Skin of body (tissue), 2 donors: Measurements from ENCODE around the gene SAMD4A. TPM values are rescaled to one million over a fixed set of nuclear protein-coding genes. Genes with fewer than 3 reads are reported as not detected.

Experiments
- DNase-seq: peaks from one replicate; lab custom pipeline; 2025; lab: John Stamatoyannopoulos, UW
- total RNA-seq: library from RNA; depleted of rRNA; stranded (reverse); fragments of >200 nt; gene quantifications from one replicate; pipeline ENCODE4 v1.2.3, GENCODE V29; 2014

The SAMD4A gene
- total RNA-seq, 1 donor from 2014 or later, result 41.9 TPM

DNA sequence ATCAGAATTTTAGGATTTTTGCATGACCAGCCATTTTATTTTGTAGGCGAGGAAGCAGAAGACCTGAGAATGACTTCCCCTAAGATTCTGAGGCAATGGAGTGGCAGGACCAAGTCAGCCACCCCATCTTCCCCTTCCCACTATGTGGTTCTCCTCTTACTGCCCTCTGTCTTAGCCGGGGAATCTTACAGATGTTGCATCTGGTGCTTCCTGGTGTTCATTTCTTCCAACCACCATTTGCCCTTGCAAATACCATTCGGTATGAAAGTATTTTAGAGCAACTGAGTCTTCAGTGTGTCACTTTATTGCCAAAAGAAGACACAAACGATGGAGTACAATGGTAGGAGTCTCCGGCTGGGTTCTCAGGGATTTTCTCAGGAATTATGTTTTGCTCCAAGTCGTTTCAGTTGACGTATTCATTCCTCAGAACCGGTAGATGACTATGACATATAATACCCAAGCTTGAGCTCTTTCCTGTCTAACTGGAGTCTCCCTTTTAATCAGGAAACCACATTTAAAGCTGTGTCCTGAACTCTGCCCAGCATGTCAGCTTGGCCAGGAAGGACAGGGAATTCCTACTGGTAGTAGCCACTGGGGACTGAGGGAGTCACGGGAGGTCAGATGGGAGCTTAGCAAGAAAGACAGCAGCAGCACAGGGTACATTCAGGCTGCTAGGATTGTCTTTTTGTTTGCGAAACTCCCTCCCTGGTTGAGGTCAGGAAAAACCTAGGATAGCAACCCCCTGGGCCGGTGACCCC lies 87.0 kb downstream of the SAMD4A start:
- peak; percentile 68 for DNase-seq

DNA sequence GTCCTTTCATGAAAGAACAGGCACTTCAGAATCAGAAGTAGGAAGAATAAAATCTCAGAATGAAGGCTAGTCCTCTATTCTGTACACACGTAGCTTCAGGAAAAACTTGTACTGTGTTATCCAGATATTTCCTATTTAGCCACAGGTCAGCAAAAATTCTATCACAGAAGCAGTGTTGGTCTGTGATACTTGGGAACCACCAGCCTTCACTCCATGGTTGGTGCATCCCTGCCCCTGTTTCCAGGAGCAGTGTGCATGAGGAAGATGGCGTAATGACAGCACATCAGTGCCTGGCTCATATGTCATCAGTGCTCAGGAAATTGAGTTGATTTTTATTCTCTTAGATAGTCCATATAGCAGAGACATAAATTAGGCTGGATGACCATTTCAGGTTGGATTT lies 87.7 kb downstream of the SAMD4A start:
- no peak for DNase-seq

GRCh38 chr14:54658836-54659235 lies 91.9 kb downstream of the SAMD4A start:
- no peak for DNase-seq

DNA sequence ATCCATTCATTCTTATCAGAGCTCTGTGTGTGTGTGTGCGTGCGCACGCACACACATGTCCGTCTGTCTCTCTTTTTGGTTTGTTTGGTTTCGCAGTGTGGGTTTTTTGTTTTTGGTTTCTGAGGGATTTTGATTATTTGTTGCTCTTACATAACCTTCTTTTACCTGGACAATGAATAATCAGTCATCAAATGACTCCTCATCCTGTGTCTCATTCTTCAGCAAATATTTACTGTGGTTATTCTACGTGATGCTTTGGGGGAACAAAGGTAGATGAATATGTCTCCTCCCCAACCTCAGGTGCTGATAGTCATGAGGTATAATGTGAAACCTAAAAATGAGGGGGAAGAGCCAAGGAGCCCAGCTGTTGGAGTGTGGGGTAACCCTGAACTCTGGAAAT lies 92.4 kb downstream of the SAMD4A start:
- no peak for DNase-seq

DNA sequence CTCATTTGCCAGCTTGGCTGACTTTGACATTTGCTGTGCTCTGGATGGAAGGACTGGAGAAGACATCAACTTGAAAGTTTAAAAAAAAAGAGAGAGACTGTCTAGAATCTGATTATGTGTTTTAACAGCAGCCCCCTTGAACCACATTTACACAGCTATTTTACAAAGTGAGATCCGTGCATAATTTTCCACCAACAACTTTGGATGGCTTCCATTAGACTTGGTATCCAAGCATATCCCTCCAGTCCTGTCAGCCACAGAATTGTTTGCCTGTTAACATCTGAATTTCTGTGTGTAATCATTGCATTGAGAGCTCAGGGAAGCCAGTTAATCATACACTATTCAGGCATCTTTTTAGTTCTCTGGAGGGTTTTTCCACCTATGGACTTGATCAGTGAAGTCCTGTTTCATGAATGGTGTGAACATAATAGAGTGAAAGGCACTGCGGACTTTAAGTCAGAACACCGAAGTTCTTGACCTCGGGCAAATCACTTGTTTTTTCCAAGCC lies 93.7 kb downstream of the SAMD4A start:
- peak; percentile 25 for DNase-seq

- no peak for DNase-seq
These were observed 95.7 kb downstream of the SAMD4A start for GRCh38 chr14:54662491-54663133.

- DNase-seq, result no peak
These were observed 98.0 kb downstream of the SAMD4A start for GRCh38 chr14:54664961-54665360.

- DNase-seq, result no peak
These were observed 99.0 kb downstream of the SAMD4A start for GRCh38 chr14:54665946-54666345.

GRCh38 chr14:54667026-54667744 lies 100.3 kb downstream of the SAMD4A start:
- no peak for DNase-seq

GRCh38 chr14:54667764-54668163 lies 100.8 kb downstream of the SAMD4A start:
- DNase-seq, result no peak

DNA sequence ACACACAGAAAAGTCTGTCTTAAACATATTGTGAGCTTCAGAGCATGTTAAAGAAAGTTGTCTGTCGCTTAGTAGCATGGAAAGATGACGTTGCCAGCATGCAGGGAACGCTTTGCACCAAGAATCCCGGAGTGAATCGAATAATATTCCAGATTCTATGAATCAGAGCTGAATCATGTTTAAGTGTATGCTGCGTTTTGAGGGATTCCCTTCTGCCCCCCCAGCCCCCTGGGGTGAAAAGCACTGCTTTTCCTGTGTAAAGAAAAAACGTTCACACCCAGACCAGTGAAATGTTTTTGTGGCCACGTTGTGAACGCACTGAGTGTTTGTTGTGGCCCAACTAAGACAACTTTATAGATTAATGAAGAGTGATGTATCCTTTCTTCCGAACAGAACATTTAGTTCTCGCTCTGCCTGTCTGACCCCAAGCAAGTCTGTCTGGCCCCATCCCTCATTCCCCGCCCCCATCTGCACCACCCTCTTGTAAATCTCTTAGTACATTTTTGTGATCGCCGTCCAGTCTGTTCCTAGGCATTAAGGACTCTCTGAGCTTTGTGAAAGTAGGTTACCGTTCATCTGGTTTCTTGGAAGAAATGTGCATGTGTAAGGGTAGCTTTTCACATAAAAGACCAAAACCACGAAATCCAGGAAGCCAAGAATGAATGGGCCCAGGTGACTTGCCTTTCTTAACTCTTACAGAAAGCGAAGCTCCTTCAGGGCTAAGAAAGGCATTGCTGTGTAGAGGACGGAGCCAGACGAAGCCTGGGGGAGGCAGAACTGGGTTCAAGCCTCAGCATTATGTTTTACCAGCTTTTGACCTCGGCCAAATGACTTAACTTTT lies 103.0 kb downstream of the SAMD4A start:
- DNase-seq, result peak; percentile 20

GRCh38 chr14:54671537-54671936 lies 104.6 kb downstream of the SAMD4A start:
- no peak for DNase-seq

GRCh38 chr14:54672181-54672580 lies 105.3 kb downstream of the SAMD4A start:
- no peak for DNase-seq

GRCh38 chr14:54672688-54673087 lies 105.8 kb downstream of the SAMD4A start:
- DNase-seq, result no peak

DNA sequence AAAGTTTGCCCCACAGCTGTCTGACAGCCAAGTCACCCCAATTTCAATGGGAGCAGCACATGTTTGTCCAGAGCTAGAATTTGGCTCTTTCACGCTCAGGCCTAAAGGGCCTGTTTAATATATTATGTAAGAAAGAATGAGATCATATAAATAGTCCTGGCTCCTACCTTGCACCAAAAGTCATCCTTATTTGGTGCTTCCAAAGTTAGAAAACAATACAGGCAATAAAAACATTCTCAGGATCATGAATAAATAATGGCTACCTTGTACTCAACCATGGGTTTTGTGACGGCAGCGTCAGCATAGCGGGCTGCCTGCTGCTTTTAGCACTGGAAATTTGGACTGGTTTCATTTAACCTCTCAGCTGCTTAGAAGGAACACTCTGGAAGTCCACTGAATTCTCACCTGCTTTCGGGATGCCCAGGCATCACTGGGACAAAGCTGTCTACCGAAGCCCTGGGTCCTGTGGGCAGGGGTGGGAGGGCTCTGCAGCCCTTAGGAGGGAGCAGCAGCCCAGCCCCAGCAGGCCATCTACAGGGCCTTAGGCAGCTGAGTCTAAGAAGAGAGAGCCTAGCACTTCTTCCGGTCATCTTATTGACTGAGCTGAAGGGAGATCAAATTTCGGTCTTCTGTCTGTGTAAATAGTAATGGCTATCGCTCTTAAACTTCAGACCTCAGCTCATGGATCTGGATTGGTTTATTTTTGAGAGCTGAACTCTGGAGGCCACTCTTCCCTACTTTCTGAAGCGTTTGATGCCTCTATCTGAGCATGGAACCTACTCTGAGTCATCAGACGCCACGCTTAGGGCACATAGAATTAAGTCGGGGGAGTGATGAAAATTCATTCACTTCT lies 106.5 kb downstream of the SAMD4A start:
- DNase-seq, result peak; percentile 21

DNA sequence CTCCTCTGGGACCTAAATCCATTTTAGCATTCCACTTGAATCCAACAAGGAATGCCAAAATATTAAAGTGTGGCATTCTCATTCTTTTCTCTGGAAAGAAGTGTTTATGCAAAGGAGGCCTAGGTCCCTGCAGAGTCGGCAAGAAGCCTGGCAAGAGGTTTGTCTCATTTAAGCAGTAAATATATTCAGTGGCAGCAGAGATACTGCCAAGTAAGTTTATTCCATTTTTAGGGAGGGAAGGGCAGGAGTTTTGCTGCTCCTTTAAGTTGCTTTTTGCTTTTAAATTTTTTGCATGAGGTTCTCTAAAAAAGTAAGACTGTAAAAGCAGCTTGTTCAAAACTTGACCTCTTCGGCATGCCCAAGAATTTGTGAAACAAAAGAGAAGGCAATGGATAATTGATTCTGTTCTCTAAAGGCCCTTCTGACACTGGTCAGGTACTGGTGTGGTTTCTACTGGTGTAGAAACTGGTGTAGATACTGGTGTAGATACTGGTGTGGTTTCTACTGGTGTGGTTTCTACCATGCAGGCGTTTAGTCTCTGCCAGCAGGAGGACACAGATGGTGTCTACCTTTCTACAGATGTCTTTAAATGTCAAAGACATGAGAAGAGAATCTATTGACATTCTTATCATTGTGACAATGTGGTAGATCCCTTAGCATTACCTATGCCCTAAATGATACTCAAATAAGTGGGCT lies 107.3 kb downstream of the SAMD4A start:
- no peak for DNase-seq

- DNase-seq, result no peak
These were observed 108.6 kb downstream of the SAMD4A start for GRCh38 chr14:54675236-54676128.

DNA sequence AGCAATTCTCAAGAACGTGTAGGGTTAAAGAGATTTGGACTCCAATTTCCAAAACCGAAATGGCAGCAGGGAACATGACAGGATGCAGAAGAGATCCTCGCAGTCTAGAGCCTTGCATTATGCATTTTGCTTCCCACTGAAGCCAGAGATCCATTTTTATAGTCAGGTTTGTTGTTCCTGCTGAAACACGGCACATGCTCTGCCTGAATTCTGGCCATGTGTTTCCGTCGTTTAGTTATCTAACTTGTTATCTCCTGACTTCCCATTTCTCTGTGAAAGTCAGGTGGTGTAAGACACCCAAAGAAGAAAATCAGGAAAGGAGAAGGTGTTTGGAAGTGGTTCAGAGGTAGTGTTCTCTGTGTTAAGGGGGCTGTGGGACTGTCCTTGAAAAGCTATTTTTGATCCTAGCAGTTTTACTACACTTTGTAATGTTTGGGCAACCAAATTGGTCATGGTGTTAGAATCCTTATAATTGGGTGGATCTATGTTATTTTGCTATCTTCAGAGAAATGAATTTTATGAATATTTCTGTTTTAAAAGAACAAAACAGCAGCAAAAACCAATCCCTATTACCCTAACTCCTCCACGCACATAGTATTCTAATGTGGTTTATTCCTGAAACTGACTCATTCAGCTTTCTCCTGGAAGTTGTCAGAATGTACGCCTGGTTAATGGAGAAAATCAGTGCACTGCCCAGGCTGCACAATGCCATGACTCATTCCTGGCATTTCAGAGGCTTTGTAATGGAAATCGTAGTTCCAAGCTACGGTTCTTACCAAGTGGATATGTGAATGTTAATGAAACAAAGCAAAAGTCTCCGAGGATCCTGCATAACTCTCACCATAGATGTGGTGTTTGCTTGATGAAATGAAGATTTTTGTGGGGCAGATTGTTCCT lies 110.1 kb downstream of the SAMD4A start:
- peak; percentile 80 for DNase-seq
